Ascending aorta (tissue), 2 donors: Measurements from ENCODE around the gene CHCHD3. TPM values are rescaled to one million over a fixed set of nuclear protein-coding genes. Genes with fewer than 3 reads are reported as not detected.

Experiments
- DNase-seq, 2 donors: peaks; one replicate each; pipeline ENCODE4 v3.0.0-alpha.2; 2019; ENCODE audit warnings: low spot score in 2 of 2
- H3K27ac ChIP-seq, 2 donors: fragments of 200-600 bp; sonication (generic); one replicate each; pipeline ENCODE4 v1.5.1; 2016 to 2017; ENCODE audit warnings: mild to moderate bottlenecking in 1 of 2
- H3K27me3 ChIP-seq: fragments of 200-600 bp; sonication (generic); one replicate; pipeline ENCODE4 v1.5.1; 2017
- H3K36me3 ChIP-seq, 2 donors: fragments of 200-600 bp; sonication (generic); one replicate each; pipeline ENCODE4 v1.5.1; 2016
- H3K4me1 ChIP-seq, 2 donors: fragments of 200-600 bp; sonication (generic); one replicate each; pipeline ENCODE4 v1.5.1; 2016 to 2017; ENCODE audit warnings: mild to moderate bottlenecking in 1 of 2
- H3K4me3 ChIP-seq, 2 donors: fragments of 200-600 bp; sonication (generic); one replicate each; pipeline ENCODE4 v1.5.1; 2016 to 2017; ENCODE audit warnings: mild to moderate bottlenecking in 1 of 2
- H3K9me3 ChIP-seq, 2 donors: fragments of 200-600 bp; sonication (generic); one replicate each; pipeline ENCODE4 v1.5.1; 2016
- CTCF ChIP-seq, 3 experiments: fragments of 200-600 bp in 2 of 3; fragments of 450-650 bp in 1 of 3; sonication (generic) in 2 of 3; IDR thresholded peaks; one replicate each; pipeline ENCODE4 v1.5.1; 2016 to 2019; ENCODE audit warnings: antibody characterized with exemption in 3 of 3, mild to moderate bottlenecking in 1 of 3, moderate library complexity in 1 of 3
- intact Hi-C: fragments of 100-400 bp; cut with DNase I; formaldehyde crosslinking; loops from one replicate; pipeline ENCODE4 v1.15.1; 2023
- total RNA-seq: library from RNA; depleted of rRNA; stranded (reverse); fragments of >200 nt; gene quantifications from one replicate; pipeline ENCODE4 v1.1.0, GENCODE V29; 2016

Gene CHCHD3
- total RNA-seq, 1 donor from 2014 or later, result 26.2 TPM

GRCh38 chr7:132891554-132891953 lies 190.3 kb downstream of the CHCHD3 start:
- H3K36me3 ChIP-seq, result no peaks in the 10 kb centered on the region
- TF ChIP-seq CTCF (IDR thresholded peaks at IDR 0.05), result no peak
- intact Hi-C loops, result no loop called here

GRCh38 chr7:132882714-132883428 lies 199.0 kb downstream of the CHCHD3 start:
- intact Hi-C loops, result no loop called here
- no peak for TF ChIP-seq CTCF (IDR thresholded peaks at IDR 0.05)

More at GRCh38 chr7:132891554-132891953, 190.3 kb downstream of the CHCHD3 start:
- no peak overlapping the region for H3K27ac ChIP-seq
- H3K27me3 ChIP-seq, result no peaks in the 10 kb centered on the region
- H3K4me3 ChIP-seq, result no peak overlapping the region
- no peaks in the 10 kb centered on the region for H3K9me3 ChIP-seq
- DNase-seq, result no peak
- H3K4me1 ChIP-seq, result no peaks in the 10 kb centered on the region

GRCh38 chr7:132881317-132881716 lies 200.6 kb downstream of the CHCHD3 start:
- Histone ChIP-seq H3K27ac (no peak overlapping the region), H3K36me3 (peaks cover 0 to 14% of the 10 kb centered on the region in 2 donors), H3K4me1 (no peaks in the 10 kb centered on the region), H3K4me3 (no peak overlapping the region), H3K27me3 (no peaks in the 10 kb centered on the region), H3K9me3 (no peaks in the 10 kb centered on the region)
- no peak for DNase-seq
- no peak for TF ChIP-seq CTCF (IDR thresholded peaks at IDR 0.05)
- intact Hi-C loops, result no loop called here

More at GRCh38 chr7:132882714-132883428, 199.0 kb downstream of the CHCHD3 start:
- no peak overlapping the region for H3K4me3 ChIP-seq
- peaks cover 0 to 14% of the 10 kb centered on the region in 2 donors for H3K36me3 ChIP-seq
- H3K27ac ChIP-seq, result no peak overlapping the region
- DNase-seq, result no peak
- no peaks in the 10 kb centered on the region for H3K27me3 ChIP-seq
- H3K4me1 ChIP-seq, result no peaks in the 10 kb centered on the region
- no peaks in the 10 kb centered on the region for H3K9me3 ChIP-seq

- Histone ChIP-seq H3K9me3 (no peaks in the 10 kb centered on the region), H3K36me3 (peaks cover 0 to 4% of the 10 kb centered on the region in 2 donors), H3K27me3 (no peaks in the 10 kb centered on the region), H3K4me3 (no peak overlapping the region), H3K27ac (no peak overlapping the region), H3K4me1 (no peaks in the 10 kb centered on the region)
- intact Hi-C loops, result no loop called here
- no peak for DNase-seq
- TF ChIP-seq CTCF (IDR thresholded peaks at IDR 0.05), result no peak
Measured at GRCh38 chr7:132879579-132879978, 202.3 kb downstream of the CHCHD3 start.

- H3K27me3 ChIP-seq, result no peaks in the 10 kb centered on the region
- no peaks in the 10 kb centered on the region for H3K36me3 ChIP-seq
- no peak for DNase-seq
- no peak overlapping the region for H3K4me3 ChIP-seq
- TF ChIP-seq CTCF (IDR thresholded peaks at IDR 0.05), result no peak
- H3K27ac ChIP-seq, result no peak overlapping the region
- intact Hi-C loops, result no loop called here
- no peaks in the 10 kb centered on the region for H3K4me1 ChIP-seq
- no peaks in the 10 kb centered on the region for H3K9me3 ChIP-seq
Measured at GRCh38 chr7:132878204-132878919, 203.5 kb downstream of the CHCHD3 start.
